HUES64 (cell line): Measurements from ENCODE around the gene NTSR1.

Source experiments
- H3K27ac ChIP-seq: 2 replicates; pipeline ENCODE4 v1.7.0; 2013; ENCODE audit warnings: low read depth, low read length, inconsistent platforms
- H3K27me3 ChIP-seq: 2 replicates; pipeline ENCODE4 v1.6.1; 2013; ENCODE audit warnings: mild to moderate bottlenecking, low read length; ENCODE audit not compliant: insufficient read depth
- H3K36me3 ChIP-seq: 2 replicates; pipeline ENCODE4 v1.6.1; 2013; ENCODE audit warnings: mild to moderate bottlenecking, low read length; ENCODE audit not compliant: insufficient read depth
- H3K4me1 ChIP-seq: 2 replicates; pipeline ENCODE4 v1.6.1; 2013; ENCODE audit warnings: mild to moderate bottlenecking, low read length, moderate library complexity; ENCODE audit not compliant: insufficient read depth
- H3K4me3 ChIP-seq: 2 replicates; pipeline ENCODE4 v1.5.1; 2013; ENCODE audit warnings: mild to moderate bottlenecking, low read length, moderate library complexity
- H3K9ac ChIP-seq: 2 replicates; pipeline ENCODE4 v1.6.1; 2013; ENCODE audit warnings: mild to moderate bottlenecking, low read depth, low read length
- H3K9me3 ChIP-seq: 2 replicates; pipeline ENCODE4 v1.6.1; 2013; ENCODE audit warnings: low read depth, low read length; ENCODE audit not compliant: insufficient read depth
- WGBS: fragments of 150-250, 120-280 bp; methylation state at CpG from one replicate; pipeline ENCODE4 v1.1.7; 2013; ENCODE audit warnings: missing lambda C conversion rate; 5-methylcytosine and 5-hydroxymethylcytosine counted together

Gene NTSR1

GRCh38 chr20:62736407-62737071 is 27.9 kb downstream of the NTSR1 start:
- H3K36me3 ChIP-seq: no peaks in the 10 kb centered on the region
- no peaks in the 10 kb centered on the region; the same call in 1 of the 2 replicates for H3K4me1 ChIP-seq
- H3K9me3 ChIP-seq: no peaks in the 10 kb centered on the region
- WGBS: 81% methylated on average over 14 of the region's 14 CpGs
- no peaks in the 10 kb centered on the region for H3K27me3 ChIP-seq
- no peak overlapping the region for H3K27ac ChIP-seq
- H3K4me3 ChIP-seq: no peak overlapping the region
- no peak overlapping the region for H3K9ac ChIP-seq

- Histone ChIP-seq H3K9ac (no peak overlapping the region), H3K27me3 (no peaks in the 10 kb centered on the region), H3K4me3 (no peak overlapping the region), H3K27ac (no peak overlapping the region), H3K4me1 (no peaks in the 10 kb centered on the region; the same call in 1 of the 2 replicates), H3K36me3 (no peaks in the 10 kb centered on the region), H3K9me3 (no peaks in the 10 kb centered on the region)
- 86% methylated on average over 20 of the region's 20 CpGs for WGBS
Observed at GRCh38 chr20:62737271-62737811, 28.7 kb downstream of the NTSR1 start.

- no peak overlapping the region for H3K4me3 ChIP-seq
Observed at GRCh38 chr20:62738025-62738881, 29.6 kb downstream of the NTSR1 start.

GRCh38 chr20:62739067-62739466 is 30.4 kb downstream of the NTSR1 start:
- Histone ChIP-seq H3K27me3 (no peaks in the 10 kb centered on the region), H3K4me3 (no peak overlapping the region), H3K9ac (no peak overlapping the region), H3K36me3 (no peaks in the 10 kb centered on the region), H3K4me1 (no peaks in the 10 kb centered on the region; the same call in 1 of the 2 replicates), H3K27ac (no peak overlapping the region), H3K9me3 (no peaks in the 10 kb centered on the region)
- WGBS: 96% methylated on average over 12 of the region's 12 CpGs

More at GRCh38 chr20:62738025-62738881, 29.6 kb downstream of the NTSR1 start:
- H3K4me1 ChIP-seq: no peaks in the 10 kb centered on the region; the same call in 1 of the 2 replicates
- H3K9me3 ChIP-seq: no peaks in the 10 kb centered on the region
- no peaks in the 10 kb centered on the region for H3K27me3 ChIP-seq
- H3K9ac ChIP-seq: no peak overlapping the region
- H3K36me3 ChIP-seq: no peaks in the 10 kb centered on the region
- WGBS: 94% methylated on average over 29 of the region's 29 CpGs
- H3K27ac ChIP-seq: no peak overlapping the region

- H3K27ac ChIP-seq: no peak overlapping the region
- H3K27me3 ChIP-seq: no peaks in the 10 kb centered on the region
- no peaks in the 10 kb centered on the region for H3K36me3 ChIP-seq
- no peaks in the 10 kb centered on the region for H3K9me3 ChIP-seq
- H3K9ac ChIP-seq: no peak overlapping the region
- 64% methylated on average over 32 of the region's 32 CpGs for WGBS
- no peaks in the 10 kb centered on the region; the same call in 1 of the 2 replicates for H3K4me1 ChIP-seq
- no peak overlapping the region for H3K4me3 ChIP-seq
Observed at GRCh38 chr20:62739581-62740285, 31.1 kb downstream of the NTSR1 start.

GRCh38 chr20:62740286-62741141 is 31.9 kb downstream of the NTSR1 start:
- H3K9ac ChIP-seq: no peak overlapping the region
- H3K36me3 ChIP-seq: no peaks in the 10 kb centered on the region
- no peaks in the 10 kb centered on the region for H3K9me3 ChIP-seq
- WGBS: 59% methylated on average over 28 of the region's 28 CpGs
- no peaks in the 10 kb centered on the region for H3K27me3 ChIP-seq
- no peak overlapping the region for H3K4me3 ChIP-seq
- no peaks in the 10 kb centered on the region; the same call in 1 of the 2 replicates for H3K4me1 ChIP-seq
- no peak overlapping the region for H3K27ac ChIP-seq

GRCh38 chr20:62741191-62741691 is 32.6 kb downstream of the NTSR1 start:
- no peak overlapping the region for H3K27ac ChIP-seq
- WGBS: 39% methylated on average over 9 of the region's 9 CpGs
- no peaks in the 10 kb centered on the region for H3K36me3 ChIP-seq
- no peak overlapping the region for H3K9ac ChIP-seq
- no peaks in the 10 kb centered on the region; the same call in 1 of the 2 replicates for H3K4me1 ChIP-seq
- no peak overlapping the region for H3K4me3 ChIP-seq
- no peaks in the 10 kb centered on the region for H3K27me3 ChIP-seq
- H3K9me3 ChIP-seq: no peaks in the 10 kb centered on the region

- Histone ChIP-seq H3K27me3 (no peaks in the 10 kb centered on the region), H3K36me3 (no peaks in the 10 kb centered on the region), H3K27ac (no peak overlapping the region), H3K9ac (no peak overlapping the region), H3K4me3 (no peak overlapping the region), H3K9me3 (no peaks in the 10 kb centered on the region), H3K4me1 (no peaks in the 10 kb centered on the region; the same call in 1 of the 2 replicates)
- WGBS: 87% methylated on average over 18 of the region's 18 CpGs
Observed at GRCh38 chr20:62741701-62742491, 33.3 kb downstream of the NTSR1 start.

GRCh38 chr20:62742550-62742949 is 33.9 kb downstream of the NTSR1 start:
- no peak overlapping the region for H3K27ac ChIP-seq
- H3K36me3 ChIP-seq: no peaks in the 10 kb centered on the region
- H3K4me1 ChIP-seq: no peaks in the 10 kb centered on the region; the same call in 1 of the 2 replicates
- WGBS: 84% methylated on average over 6 of the region's 6 CpGs
- H3K27me3 ChIP-seq: no peaks in the 10 kb centered on the region
- H3K9ac ChIP-seq: no peak overlapping the region
- H3K9me3 ChIP-seq: no peaks in the 10 kb centered on the region
- H3K4me3 ChIP-seq: no peak overlapping the region
